Renal cortical epithelial cell (primary cell): ENCODE results near the gene PRDM16. TPM values are rescaled to one million over a fixed set of nuclear protein-coding genes. Genes with fewer than 3 reads are reported as not detected.
"Not testable (repeated sequence)": the region's sequence is repeated elsewhere in the genome, so short reads cannot be mapped to it uniquely, and the experiment has no call there.

ENCODE experiments used
- DNase-seq: peaks from one replicate; pipeline ENCODE4 v3.0.0-alpha.2; 2011; ENCODE audit warnings: low read depth
- total RNA-seq: library from RNA; depleted of rRNA; stranded (reverse); fragments of >200 nt; gene quantifications from 2 replicates; pipeline ENCODE4 v1.2.3, GENCODE V29; 2014

Gene PRDM16
- total RNA-seq, 1 donor from 2014 or later = 0.94 TPM

DNA sequence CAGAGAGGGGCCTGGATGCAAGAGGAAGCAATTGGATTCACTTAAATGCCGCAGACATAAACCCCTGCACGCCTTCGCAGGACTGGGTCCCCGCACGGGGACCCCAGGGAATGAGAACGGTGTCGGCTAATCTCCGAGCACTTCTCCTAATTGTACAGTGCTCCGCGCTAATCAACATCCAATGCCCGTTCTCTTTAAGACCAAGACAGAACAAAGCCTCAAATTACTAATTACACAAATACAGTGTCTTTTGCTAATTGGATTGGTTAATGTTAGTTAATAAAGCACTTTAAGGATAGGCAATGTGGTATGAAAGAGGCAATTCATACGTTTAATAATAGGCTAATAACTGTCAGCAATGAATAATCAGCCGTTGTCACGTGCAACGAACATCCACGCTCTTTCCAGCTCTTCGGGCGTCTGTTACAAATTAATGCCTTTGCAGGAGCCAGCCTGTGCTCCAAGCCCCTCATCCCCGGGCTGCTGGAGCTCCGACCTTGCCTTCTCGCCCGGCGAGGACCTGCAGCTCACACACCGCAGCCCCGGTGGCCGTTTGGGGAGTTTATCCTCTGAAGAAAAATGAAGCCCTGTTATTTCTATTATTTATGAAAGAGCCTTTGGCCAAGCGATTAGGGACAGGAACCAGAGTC is 157.8 kb downstream of the PRDM16 start:
- no peak for DNase-seq

GRCh38 chr1:3227351-3227704 is 158.3 kb downstream of the PRDM16 start:
- DNase-seq = no peak

DNA sequence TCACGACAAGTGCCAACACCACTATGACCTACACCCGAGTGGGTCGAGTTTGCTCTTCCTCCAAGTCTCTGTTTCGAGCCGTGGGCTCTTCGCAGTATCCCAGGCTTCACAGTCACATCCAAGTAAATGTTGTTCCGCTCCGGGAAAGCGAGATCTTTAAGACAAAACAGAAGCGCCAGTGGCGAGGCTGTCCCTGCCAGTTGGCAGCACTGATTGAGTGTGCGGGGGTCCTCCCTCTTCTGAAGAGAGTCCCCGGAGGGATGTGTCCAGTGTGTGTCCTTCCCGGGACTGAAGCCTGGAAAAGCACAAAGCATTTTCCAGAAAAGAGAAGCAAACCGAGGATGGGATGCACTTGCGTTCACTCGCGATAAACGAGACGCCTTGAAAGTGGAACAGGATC is 158.9 kb downstream of the PRDM16 start:
- no peak for DNase-seq

DNA sequence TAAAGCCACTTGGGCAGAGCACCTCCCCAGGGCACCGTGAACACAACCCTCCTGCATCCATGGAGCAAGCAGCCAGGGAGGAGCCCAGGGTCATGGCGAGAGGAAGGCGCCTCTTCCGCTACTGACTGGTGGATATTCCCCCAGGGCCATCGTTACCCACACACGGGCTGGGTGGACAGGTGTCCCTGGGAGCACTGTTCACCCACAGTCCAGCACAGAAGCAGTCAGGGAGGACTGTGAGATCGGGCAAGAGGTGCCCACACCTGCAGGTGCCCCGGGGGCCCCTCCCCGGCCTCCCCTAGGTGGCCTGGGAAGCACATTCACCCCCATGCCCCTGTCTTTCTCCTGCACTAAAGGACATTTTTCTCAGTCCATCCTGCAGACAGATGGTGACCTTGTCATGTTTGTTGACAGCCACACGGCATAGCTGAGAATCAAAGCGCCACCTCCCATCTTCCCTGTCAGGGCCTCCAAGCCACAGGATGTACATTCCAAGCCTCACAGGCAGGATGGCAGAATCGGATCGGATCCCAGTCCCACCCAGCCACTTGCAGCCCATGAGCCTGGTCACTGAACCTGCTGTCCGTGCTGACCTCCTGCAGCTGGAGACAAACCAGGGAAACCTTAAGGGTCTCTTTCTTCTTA is 160.2 kb downstream of the PRDM16 start:
- no peak for DNase-seq

- DNase-seq = no peak
Observed at GRCh38 chr1:3230553-3230952, 161.6 kb downstream of the PRDM16 start.

DNA sequence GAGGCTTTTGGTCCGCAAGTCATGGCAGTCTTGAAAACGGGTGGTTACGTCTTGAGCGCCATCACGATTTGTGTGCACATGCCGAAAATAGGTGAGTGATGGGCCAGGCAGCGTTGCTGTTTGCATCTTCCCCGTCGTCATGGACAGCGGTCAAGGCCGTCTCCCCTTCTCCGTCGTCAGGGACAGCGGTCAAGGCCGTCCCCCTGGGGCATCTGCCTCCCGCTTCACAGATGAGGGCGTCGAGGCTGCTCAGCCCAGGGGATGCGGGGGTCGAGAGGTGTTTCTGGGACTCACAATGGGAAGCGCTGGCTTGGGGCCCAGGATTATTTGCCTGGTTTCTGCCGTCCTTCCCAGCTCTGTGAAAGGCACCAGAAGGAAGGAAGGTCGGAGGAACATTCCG is 162.2 kb downstream of the PRDM16 start:
- DNase-seq = no peak

- no peak for DNase-seq
Observed at GRCh38 chr1:3231826-3232225, 162.8 kb downstream of the PRDM16 start.

- no peak for DNase-seq
Observed at GRCh38 chr1:3233031-3233430, 164.0 kb downstream of the PRDM16 start.

DNA sequence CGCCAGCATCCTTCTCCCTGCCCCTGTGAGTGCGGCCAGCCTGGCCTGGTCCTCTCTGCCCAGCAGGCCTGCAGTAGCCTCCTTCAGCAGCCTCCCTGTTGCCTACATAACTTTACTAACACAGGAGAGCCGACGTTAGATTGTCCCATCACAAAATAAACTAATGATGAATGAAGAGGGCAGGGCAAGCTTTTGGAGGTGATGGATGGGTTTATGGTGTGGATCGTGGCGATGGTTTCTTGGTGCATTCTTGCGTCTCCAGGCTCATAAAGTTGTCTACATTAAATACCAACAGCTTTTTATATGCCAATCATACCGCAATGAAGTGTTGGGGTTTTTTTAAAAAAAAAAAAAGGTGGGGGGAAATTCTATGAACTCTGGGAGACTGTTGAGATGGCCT is 164.5 kb downstream of the PRDM16 start:
- DNase-seq = no peak

- no peak for DNase-seq
Observed at GRCh38 chr1:3234281-3234680, 165.3 kb downstream of the PRDM16 start.

GRCh38 chr1:3234956-3235355 is 166.0 kb downstream of the PRDM16 start:
- DNase-seq = no peak

- no peak for DNase-seq
Observed at GRCh38 chr1:3235496-3235895, 166.5 kb downstream of the PRDM16 start.

GRCh38 chr1:3236361-3236760 is 167.4 kb downstream of the PRDM16 start:
- no peak for DNase-seq

GRCh38 chr1:3236955-3237354 is 168.0 kb downstream of the PRDM16 start:
- DNase-seq = no peak

DNA sequence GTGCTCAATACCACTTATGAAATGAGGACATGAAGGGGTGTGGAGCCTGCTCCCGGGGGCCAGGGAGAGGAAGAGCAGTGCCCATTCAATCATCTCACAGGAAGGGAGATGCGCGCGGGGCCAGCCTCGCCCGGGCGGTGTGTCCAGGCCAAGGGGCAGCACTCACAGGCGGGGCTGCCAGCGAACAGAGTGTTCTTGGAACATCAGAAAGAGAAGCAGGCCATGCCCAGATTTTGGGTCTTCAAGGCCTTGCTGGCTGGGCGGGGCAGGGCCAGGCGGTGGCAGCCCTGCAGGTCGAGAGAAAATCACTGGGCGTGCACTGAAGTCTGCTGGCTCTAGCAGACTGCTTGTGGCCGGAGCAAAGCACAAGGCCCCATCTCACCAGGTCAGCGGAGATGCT is 168.6 kb downstream of the PRDM16 start:
- no peak for DNase-seq

DNA sequence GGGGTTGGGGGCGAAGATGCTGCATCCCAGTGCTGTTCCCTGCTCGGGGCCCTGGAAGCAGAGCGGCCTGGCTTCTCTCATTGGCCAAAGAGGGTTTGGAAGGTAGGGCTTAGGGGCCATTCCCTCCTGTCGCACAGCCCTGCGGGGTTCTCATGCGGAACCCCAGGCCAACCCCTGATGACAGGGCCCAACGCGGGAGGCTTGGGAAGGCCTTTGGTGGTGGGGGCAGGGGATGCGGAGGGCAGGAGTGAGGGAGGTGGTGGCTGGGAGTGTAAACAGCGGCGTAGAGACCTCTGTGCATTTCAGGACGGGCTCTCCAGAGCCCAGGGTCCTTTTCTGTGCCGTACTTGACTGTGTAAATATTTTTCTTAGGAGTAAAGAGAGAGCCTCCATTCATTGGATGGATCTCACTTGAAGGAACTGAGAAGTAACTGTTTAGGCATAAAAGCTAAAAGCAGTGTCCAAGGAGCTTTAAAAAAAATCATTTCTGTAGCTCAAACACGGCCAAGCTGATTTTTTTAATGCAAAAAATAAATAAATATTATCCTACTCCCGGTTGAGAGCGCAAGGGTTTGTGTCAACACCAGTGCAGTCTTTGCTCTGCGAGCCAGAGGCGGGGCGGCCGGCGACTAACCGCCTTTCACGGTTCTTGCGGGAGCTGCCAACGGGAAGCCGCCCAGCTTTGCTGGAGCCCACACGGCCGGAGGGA is 169.1 kb downstream of the PRDM16 start:
- no peak for DNase-seq

DNA sequence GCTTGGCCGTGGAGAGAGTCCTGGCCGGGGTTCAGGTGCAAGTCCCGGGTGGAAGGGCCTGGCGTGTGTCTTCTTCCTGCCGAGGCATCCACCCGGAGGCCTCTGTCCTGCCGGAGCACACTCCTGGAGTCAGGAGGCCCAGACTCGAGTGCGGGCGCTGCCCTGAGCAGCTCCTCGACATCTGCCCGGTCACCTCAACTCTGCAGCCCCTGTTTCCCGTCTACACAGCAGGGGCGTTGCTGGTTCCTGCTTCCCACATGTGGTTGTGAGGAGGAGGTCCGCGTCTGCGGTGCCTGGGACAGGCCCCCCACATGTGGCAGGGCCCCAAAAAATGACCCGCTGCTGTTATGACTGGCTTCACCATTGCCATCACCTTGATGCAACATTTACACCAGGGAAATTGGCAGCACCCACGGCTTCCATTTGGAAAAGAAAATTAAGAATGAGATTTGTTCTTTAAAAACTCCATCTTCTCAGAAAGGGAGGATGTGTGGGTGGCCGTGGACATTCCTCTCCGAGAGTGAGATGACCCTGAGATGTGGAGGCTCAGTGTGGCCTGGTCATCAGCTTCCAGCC is 169.8 kb downstream of the PRDM16 start:
- no peak for DNase-seq

DNA sequence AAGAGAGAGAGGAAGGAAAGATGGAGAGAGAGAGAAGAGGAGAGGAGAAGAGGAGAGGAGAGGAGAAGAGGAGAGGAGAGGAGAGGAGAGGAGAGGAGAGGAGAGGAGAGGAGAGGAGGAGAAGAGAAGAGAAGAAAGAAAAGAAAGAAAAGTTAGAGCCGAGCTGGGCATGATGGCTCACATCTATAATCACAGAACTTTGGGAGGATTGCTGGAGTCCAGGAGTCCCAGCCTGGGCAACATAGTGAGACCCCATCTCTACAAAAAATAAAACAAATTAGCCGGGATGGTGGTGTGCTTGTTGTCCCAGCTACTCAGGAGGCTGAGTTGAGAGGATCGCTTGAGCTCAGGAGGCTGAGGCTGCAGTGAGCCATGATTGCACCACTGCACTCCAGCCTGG is 171.0 kb downstream of the PRDM16 start:
- DNase-seq = not testable (repeated sequence)

DNA sequence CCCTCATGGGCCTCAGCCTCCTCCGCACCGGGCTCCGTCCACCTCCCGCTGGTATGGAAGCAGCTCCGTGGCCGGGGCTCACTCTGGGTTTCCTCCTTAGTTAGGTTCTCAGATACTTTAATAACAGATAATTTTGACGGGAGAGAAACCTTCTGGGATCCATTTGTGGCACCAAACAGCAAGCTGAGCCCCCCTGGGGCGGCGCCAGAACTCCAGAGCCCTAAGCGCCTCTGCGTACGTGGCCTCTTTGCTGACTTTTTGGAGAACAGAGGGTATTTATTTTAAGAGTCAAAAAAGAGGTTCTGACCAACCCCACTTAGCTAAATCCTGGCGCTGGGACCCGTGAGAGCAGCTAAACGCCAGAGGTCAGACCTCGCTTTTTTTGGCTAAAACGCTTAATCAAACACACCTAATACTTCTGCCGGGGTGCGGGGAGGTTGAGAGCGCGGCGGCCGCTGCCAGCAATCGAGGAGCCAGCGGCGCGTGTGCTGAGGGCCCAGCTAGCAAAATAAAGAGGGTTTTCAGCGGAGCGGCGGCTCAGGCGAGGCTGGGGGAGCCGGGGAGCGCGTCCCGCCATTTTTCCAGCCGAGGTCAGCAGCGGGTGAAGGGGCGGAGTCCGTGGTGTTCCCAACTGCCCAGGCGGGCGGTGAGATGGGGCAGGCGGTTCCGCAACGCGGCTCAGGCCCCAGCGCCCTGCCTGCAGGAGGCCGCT is 171.7 kb downstream of the PRDM16 start:
- DNase-seq = no peak

GRCh38 chr1:3241236-3241550 is 172.2 kb downstream of the PRDM16 start:
- DNase-seq = no peak

- no peak for DNase-seq
Observed at GRCh38 chr1:3241673-3242407, 172.8 kb downstream of the PRDM16 start.
